Immature natural killer cell (primary cell): ENCODE results near the gene OR10G2. TPM values are rescaled to one million over a fixed set of nuclear protein-coding genes. Genes with fewer than 3 reads are reported as not detected.

ENCODE experiments used
- DNase-seq, 3 donors: peaks; one replicate each; pipeline ENCODE4 v3.0.0; 2022; ENCODE audit warnings: mixed read lengths in 1 of 3
- H3K27ac Mint-ChIP-seq, 6 donors: one replicate each; pipeline ENCODE4 v1.8.0; 2020; ENCODE audit warnings: mixed read lengths in 6 of 6, mild to moderate bottlenecking in 5 of 6, inconsistent platforms in 4 of 6, moderate library complexity in 3 of 6
- H3K27me3 Mint-ChIP-seq, 3 donors: one replicate each; pipeline ENCODE4 v1.8.0; 2020 to 2021; ENCODE audit warnings: low read depth in 3 of 3, mild to moderate bottlenecking in 3 of 3, mixed read lengths in 3 of 3, moderate library complexity in 3 of 3, inconsistent platforms in 1 of 3
- H3K36me3 Mint-ChIP-seq, 3 donors: one replicate each; pipeline ENCODE4 v1.8.0; 2020; ENCODE audit warnings: mixed read lengths in 3 of 3, inconsistent platforms in 2 of 3, mild to moderate bottlenecking in 2 of 3
- H3K4me1 Mint-ChIP-seq, 2 donors: one replicate each; pipeline ENCODE4 v1.8.0; 2020; ENCODE audit warnings: inconsistent platforms in 2 of 2, mild to moderate bottlenecking in 2 of 2, mixed read lengths in 2 of 2, moderate library complexity in 1 of 2
- H3K4me3 Mint-ChIP-seq, 5 donors: one replicate each; pipeline ENCODE4 v1.8.0; 2020; ENCODE audit warnings: mild to moderate bottlenecking in 5 of 5, mixed read lengths in 5 of 5, inconsistent platforms in 3 of 5, moderate library complexity in 3 of 5
- H3K9me3 Mint-ChIP-seq, 6 donors: one replicate each; pipeline ENCODE4 v1.8.0; 2020; ENCODE audit warnings: mild to moderate bottlenecking in 6 of 6, mixed read lengths in 6 of 6, inconsistent platforms in 4 of 6, moderate library complexity in 3 of 6
- polyA plus RNA-seq, 3 donors: library from polyadenylated mRNA; unstranded; fragments of 300-500 nt; fragmentation: Illumina TruSeq; gene quantifications; one replicate each; pipeline ENCODE4 v1.2.3, GENCODE V29; 2021

Gene OR10G2, protein sequence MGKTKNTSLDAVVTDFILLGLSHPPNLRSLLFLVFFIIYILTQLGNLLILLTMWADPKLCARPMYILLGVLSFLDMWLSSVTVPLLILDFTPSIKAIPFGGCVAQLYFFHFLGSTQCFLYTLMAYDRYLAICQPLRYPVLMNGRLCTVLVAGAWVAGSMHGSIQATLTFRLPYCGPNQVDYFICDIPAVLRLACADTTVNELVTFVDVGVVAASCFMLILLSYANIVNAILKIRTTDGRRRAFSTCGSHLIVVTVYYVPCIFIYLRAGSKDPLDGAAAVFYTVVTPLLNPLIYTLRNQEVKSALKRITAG
- not detected for polyA plus RNA-seq

DNA sequence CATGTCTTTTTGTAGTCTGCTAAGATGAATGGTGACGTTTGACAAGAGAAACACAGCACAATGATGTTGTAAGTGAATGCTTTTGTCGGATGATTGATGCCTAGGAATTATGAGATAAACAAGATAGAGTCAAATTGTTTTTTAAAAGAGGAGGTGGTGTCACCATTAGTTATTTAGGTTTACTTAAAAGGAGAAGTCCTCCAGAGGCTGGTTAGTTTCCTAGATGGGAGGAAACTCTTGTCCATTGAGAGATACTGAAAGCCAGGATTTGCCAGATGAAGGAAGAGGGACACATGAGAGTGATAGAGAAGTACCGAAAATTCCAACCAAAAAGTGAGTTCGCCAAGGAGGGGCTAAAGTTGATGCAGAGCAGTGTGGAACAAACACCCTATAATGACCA lies at the start of gene OR10G2:
OR10G2 (minus strand) TSS at position 101 of the 400 bp plus-strand sequence; CDS start at position 3, 98 bp downstream.
- no peak for DNase-seq
- Mint-ChIP-seq H3K9me3 (no peaks in the 10 kb centered on the region), H3K36me3 (no peaks in the 10 kb centered on the region), H3K4me3 (no peak within 1 kb of the TSS), H3K27ac (no peak within 1 kb of the TSS), H3K27me3 (peaks cover 0 to 6% (median 2%) of the 10 kb centered on the region in 3 donors), H3K4me1 (no peaks in the 10 kb centered on the region)

- Mint-ChIP-seq H3K4me3 (no peak overlapping the region), H3K27ac (no peak overlapping the region), H3K9me3 (peaks cover 0 to 2% (median 0%) of the 10 kb centered on the region in 6 donors), H3K4me1 (no peaks in the 10 kb centered on the region), H3K36me3 (no peaks in the 10 kb centered on the region), H3K27me3 (peaks cover 0 to 5% (median under 1%) of the 10 kb centered on the region in 3 donors)
- no peak for DNase-seq
Observed at GRCh38 chr14:21680072-21680471, 45.3 kb upstream of the OR10G2 start.

DNA sequence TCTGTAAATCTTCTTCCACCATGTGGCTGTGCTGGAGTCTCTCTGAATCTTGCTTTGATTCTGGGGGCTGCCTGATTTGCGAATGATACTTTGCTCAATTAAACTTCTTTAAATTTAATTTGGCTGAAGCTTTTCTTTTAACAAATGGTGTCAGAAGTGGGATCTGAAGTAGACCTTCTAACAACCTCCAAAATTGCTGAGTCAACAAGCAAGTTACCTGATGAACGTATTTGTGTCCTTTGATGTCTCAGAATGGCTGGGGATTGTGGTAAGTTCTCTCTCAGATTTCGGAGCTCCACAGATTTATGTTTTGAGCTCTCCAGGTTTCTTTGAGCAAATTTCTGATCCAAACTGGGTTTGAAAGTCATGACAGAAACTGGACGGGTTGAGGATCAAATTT lies 40.8 kb upstream of the OR10G2 start:
- no peak for DNase-seq
- peaks cover 0 to 4% (median 0%) of the 10 kb centered on the region in 6 donors for H3K9me3 Mint-ChIP-seq
- no peaks in the 10 kb centered on the region for H3K36me3 Mint-ChIP-seq
- no peak overlapping the region for H3K4me3 Mint-ChIP-seq
- peaks cover 0 to 10% (median 3%) of the 10 kb centered on the region in 3 donors for H3K27me3 Mint-ChIP-seq
- no peak overlapping the region for H3K27ac Mint-ChIP-seq
- no peaks in the 10 kb centered on the region for H3K4me1 Mint-ChIP-seq

DNA sequence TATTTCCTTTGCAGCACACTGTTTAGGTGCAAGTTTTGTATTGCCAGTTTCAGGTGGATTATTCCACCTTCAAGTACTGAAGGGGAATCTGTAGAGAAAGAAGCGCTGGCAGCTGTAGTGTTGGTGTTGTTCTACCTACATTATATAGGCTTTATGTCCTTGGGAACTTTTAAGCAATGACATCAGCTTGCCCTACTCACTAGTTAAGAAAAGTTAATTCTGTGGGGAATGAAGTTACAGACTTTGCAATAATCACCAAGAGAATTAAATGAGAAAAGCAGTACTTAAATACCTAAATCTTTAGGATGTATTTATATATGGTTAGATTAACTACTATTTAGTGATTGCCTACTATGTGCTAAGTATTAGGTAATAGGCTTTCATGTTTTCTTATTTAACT lies 39.0 kb upstream of the OR10G2 start, which contains the start of gene OR4E1:
OR4E1 (minus strand) TSS at position 101 of the 400 bp plus-strand sequence. CDS start 2,883 bp downstream, outside the sequence.
- Mint-ChIP-seq H3K27ac (no peak within 1 kb of the TSS), H3K4me3 (no peak within 1 kb of the TSS), H3K9me3 (peaks cover 0 to 4% (median 0%) of the 10 kb centered on the region in 6 donors), H3K4me1 (no peaks in the 10 kb centered on the region), H3K27me3 (peaks cover 0 to 12% (median 4%) of the 10 kb centered on the region in 3 donors), H3K36me3 (no peaks in the 10 kb centered on the region)
- no peak for DNase-seq

- Mint-ChIP-seq H3K36me3 (no peaks in the 10 kb centered on the region), H3K4me3 (no peak overlapping the region), H3K27me3 (peaks cover 0 to 12% (median 6%) of the 10 kb centered on the region in 3 donors), H3K9me3 (peaks cover 0 to 4% (median 0%) of the 10 kb centered on the region in 6 donors), H3K4me1 (no peaks in the 10 kb centered on the region), H3K27ac (no peak overlapping the region)
- DNase-seq = no peak
Observed at GRCh38 chr14:21672116-21672515, 37.4 kb upstream of the OR10G2 start.

DNA sequence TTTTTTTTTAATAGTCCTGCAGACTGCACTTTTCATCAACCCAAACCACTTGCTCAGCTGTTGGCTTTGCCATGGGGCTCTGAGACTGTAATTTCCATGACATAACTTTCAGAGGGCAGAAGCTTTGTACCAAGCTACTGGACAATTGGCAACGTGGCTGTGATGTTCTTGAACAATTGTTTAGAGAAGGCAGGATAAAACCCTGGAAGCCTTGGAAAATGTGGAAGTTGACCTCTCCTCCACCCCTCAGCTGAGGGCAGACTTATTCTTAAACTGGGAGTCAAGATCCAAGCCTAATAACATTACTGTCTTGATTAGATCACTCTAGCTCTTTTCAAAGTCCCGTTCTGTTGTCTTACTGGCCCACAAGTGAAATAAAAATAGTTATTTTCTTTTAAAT lies 36.6 kb upstream of the OR10G2 start:
- Mint-ChIP-seq H3K36me3 (no peaks in the 10 kb centered on the region), H3K4me3 (no peak overlapping the region)

DNA sequence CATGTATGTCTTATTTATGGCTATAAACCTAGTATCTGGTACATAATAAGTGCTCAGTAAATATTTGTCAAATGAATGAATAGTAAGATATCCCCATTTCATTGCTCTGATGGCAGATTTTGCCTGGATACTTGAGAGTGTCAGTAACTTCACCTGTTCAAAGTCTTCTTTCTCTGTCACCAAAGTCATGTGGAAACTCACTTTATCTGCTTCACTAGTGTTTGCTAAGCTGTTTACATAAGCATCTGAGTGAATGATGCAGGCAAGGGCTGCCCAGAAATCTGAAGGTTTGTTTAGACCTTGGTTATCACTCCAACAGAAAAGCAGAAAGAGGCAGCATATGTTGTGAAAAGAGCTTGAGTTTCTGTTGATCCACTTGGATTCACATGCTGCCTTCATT lies 34.5 kb upstream of the OR10G2 start:
- peaks cover 0 to 2% (median 0%) of the 10 kb centered on the region in 6 donors for H3K9me3 Mint-ChIP-seq

More for the DNA sequence above, 36.6 kb upstream of the OR10G2 start:
- no peak for DNase-seq
- H3K27ac Mint-ChIP-seq = no peak overlapping the region
- H3K4me1 Mint-ChIP-seq = no peaks in the 10 kb centered on the region
- H3K27me3 Mint-ChIP-seq = peaks cover 0 to 16% (median 6%) of the 10 kb centered on the region in 3 donors
- peaks cover 0 to 4% (median 0%) of the 10 kb centered on the region in 6 donors for H3K9me3 Mint-ChIP-seq

DNA sequence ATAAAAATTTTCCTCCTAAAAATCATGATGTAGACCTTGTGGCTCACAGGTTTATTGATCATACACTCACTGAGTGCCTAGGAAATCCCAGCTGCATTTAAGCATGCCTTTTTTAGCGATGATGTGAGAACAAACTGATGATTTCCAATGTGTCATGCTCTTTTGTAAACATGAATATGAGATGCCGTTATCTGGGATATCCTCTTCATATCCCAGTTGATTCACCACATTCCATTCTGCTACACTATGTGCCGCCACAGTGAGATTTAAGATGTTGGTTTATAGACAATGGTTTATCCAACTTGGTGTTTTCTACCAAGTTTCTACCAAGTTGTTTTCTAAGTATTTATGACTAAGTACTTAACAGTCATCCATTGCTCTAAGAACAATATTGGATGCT lies 33.6 kb upstream of the OR10G2 start:
- Mint-ChIP-seq H3K27me3 (peaks cover 3 to 17% (median 8%) of the 10 kb centered on the region in 3 donors), H3K36me3 (no peaks in the 10 kb centered on the region), H3K9me3 (peaks cover 0 to 2% (median 0%) of the 10 kb centered on the region in 6 donors), H3K4me3 (no peak overlapping the region), H3K27ac (no peak overlapping the region), H3K4me1 (no peaks in the 10 kb centered on the region)
- DNase-seq = no peak

More for the DNA sequence above, 34.5 kb upstream of the OR10G2 start:
- Mint-ChIP-seq H3K27me3 (peaks cover 3 to 16% (median 6%) of the 10 kb centered on the region in 3 donors), H3K27ac (no peak overlapping the region), H3K4me1 (no peaks in the 10 kb centered on the region), H3K36me3 (no peaks in the 10 kb centered on the region), H3K4me3 (no peak overlapping the region)
- no peak for DNase-seq

GRCh38 chr14:21656980-21657379 lies 22.2 kb upstream of the OR10G2 start:
- Mint-ChIP-seq H3K27ac (no peak overlapping the region), H3K4me3 (no peak overlapping the region), H3K9me3 (no peaks in the 10 kb centered on the region), H3K4me1 (no peaks in the 10 kb centered on the region), H3K27me3 (peaks cover 11 to 13% (median 11%) of the 10 kb centered on the region in 3 donors), H3K36me3 (no peaks in the 10 kb centered on the region)
- DNase-seq = no peak

DNA sequence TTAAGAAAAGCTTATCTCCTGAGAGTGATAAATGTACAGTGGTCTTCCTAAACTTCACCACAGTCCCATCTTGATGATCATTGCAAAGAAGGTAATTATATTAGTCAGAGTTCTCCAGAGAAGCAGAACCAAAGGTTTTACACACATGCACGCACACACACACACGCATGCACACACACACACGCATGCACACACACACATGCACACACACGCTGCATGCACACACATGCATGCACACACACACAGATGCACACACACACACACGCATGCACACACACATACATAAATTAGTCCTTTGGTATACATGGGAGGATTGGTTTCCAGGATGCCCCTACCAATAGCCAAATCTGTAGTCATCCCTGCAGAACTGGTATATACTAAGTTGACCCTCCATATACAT lies 19.5 kb upstream of the OR10G2 start:
- peaks cover 9 to 12% (median 9%) of the 10 kb centered on the region in 3 donors for H3K27me3 Mint-ChIP-seq
- no peaks in the 10 kb centered on the region for H3K4me1 Mint-ChIP-seq
- H3K4me3 Mint-ChIP-seq = no peak overlapping the region
- H3K9me3 Mint-ChIP-seq = no peaks in the 10 kb centered on the region
- H3K36me3 Mint-ChIP-seq = no peaks in the 10 kb centered on the region
- no peak for DNase-seq
- no peak overlapping the region for H3K27ac Mint-ChIP-seq

DNA sequence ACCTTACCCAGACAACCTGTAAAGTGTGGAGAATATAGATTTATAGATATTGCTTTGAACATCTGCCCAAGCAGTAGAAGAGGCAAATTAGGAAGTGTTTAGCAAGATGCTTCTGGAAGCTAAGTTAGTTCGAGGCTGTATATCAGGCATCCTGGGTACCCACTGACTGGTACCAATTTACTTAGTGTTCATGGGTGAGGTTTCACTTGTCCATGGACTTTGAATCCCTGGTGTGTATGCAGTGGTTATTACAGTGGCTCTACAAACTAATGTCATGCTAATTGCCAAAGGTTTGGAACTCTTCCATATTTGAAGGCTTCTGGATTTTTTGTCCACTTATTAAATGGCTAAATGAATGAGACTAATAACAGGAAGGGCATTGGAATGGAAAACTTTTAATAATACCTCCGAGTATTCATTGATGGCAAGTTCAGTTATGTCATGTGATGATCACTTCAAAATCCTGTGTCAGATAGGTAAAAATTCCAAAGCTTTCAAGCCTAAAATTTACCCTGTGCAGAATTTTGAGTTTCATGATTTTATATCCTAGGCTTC lies 18.7 kb upstream of the OR10G2 start, which contains the start of gene OR4E2:
OR4E2 (plus strand) TSS at position 505 of the 555 bp plus-strand sequence. CDS start 11,248 bp downstream, outside the sequence.
- no peaks in the 10 kb centered on the region for H3K36me3 Mint-ChIP-seq
- H3K27ac Mint-ChIP-seq = no peak within 1 kb of the TSS
- H3K4me3 Mint-ChIP-seq = no peak within 1 kb of the TSS
- H3K4me1 Mint-ChIP-seq = no peaks in the 10 kb centered on the region
- no peak for DNase-seq
- no peaks in the 10 kb centered on the region for H3K9me3 Mint-ChIP-seq
- peaks cover 4 to 12% (median 9%) of the 10 kb centered on the region in 3 donors for H3K27me3 Mint-ChIP-seq

DNA sequence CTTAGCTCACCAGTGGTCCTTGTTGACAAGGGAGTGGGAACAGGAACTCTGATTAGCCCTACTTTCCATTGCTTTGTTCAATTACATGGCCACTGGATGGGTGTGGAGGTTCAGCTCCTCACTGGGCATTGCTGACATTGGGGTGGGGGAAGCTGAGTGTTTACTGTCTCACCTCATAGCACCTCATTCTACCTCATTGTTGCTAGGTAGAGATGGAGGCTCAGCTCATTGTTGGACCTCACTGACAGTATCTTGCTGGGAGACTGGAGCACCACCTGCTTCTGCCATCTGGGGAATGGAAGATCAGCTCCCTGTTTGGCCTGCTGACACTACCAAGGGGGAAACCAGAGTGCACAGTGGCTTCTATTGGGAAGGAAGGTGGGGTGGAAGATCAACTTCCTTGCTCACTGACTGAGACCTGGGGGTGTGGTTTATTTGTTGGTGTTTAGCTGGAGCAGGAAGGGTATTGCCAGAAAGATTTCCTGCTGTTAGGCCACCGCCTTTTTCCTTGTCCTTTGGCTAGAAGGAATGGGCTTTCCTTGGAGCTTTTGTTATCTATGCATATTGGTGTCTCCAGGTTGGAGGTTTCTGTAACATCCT lies 17.6 kb upstream of the OR10G2 start:
- Mint-ChIP-seq H3K27me3 (peaks cover 2 to 9% (median 7%) of the 10 kb centered on the region in 3 donors), H3K27ac (no peak overlapping the region), H3K4me1 (no peaks in the 10 kb centered on the region), H3K36me3 (no peaks in the 10 kb centered on the region), H3K9me3 (no peaks in the 10 kb centered on the region), H3K4me3 (no peak overlapping the region)
- no peak for DNase-seq

- H3K9me3 Mint-ChIP-seq = no peaks in the 10 kb centered on the region
- H3K4me1 Mint-ChIP-seq = no peaks in the 10 kb centered on the region
- no peak overlapping the region for H3K27ac Mint-ChIP-seq
- DNase-seq = no peak
- peaks cover 4 to 15% (median 5%) of the 10 kb centered on the region in 3 donors for H3K27me3 Mint-ChIP-seq
- no peak overlapping the region for H3K4me3 Mint-ChIP-seq
- H3K36me3 Mint-ChIP-seq = no peaks in the 10 kb centered on the region
Observed at GRCh38 chr14:21647380-21647779, 12.6 kb upstream of the OR10G2 start.

GRCh38 chr14:21643407-21643806 lies 8.7 kb upstream of the OR10G2 start:
- Mint-ChIP-seq H3K4me3 (no peak overlapping the region), H3K4me1 (no peaks in the 10 kb centered on the region), H3K36me3 (no peaks in the 10 kb centered on the region), H3K9me3 (no peaks in the 10 kb centered on the region), H3K27ac (no peak overlapping the region), H3K27me3 (peaks cover 0 to 17% (median 5%) of the 10 kb centered on the region in 3 donors)
- DNase-seq = no peak
